ENCODE measurements around the gene OSBPL10. TPM values are rescaled to one million over a fixed set of nuclear protein-coding genes. Genes with fewer than 3 reads are reported as not detected.

The OSBPL10 gene
- polyA plus RNA-seq, 3 donors from 2014 or later: 0.19 to 0.50 TPM; not detected in 1

GRCh38 chr3:31942446-31942845 lies 38.6 kb downstream of the OSBPL10 start:
- peaks cover 0 to 5% (median 2%) of the 10 kb centered on the region in 3 donors for H3K27me3 Mint-ChIP-seq (ENCODE audit: low read depth in 3 of 3)
- no peak overlapping the region for H3K4me3 Mint-ChIP-seq
- no peaks in the 10 kb centered on the region for H3K4me1 Mint-ChIP-seq
- DNase-seq: no peak
- no peak overlapping the region for H3K27ac Mint-ChIP-seq
- no peaks in the 10 kb centered on the region for H3K9me3 Mint-ChIP-seq
- H3K36me3 Mint-ChIP-seq: no peaks in the 10 kb centered on the region

- no peaks in the 10 kb centered on the region for H3K36me3 Mint-ChIP-seq
- no peak overlapping the region for H3K27ac Mint-ChIP-seq
- H3K4me1 Mint-ChIP-seq: no peaks in the 10 kb centered on the region
- no peak for DNase-seq
- H3K27me3 Mint-ChIP-seq (ENCODE audit: low read depth in 3 of 3): peaks cover 0 to 2% (median 0%) of the 10 kb centered on the region in 3 donors
- no peaks in the 10 kb centered on the region for H3K9me3 Mint-ChIP-seq
- H3K4me3 Mint-ChIP-seq: no peak overlapping the region
Observed at GRCh38 chr3:31937225-31937624, 43.8 kb downstream of the OSBPL10 start.

- Mint-ChIP-seq H3K36me3 (no peaks in the 10 kb centered on the region), H3K9me3 (no peaks in the 10 kb centered on the region)
Observed at GRCh38 chr3:31936420-31937060, 44.5 kb downstream of the OSBPL10 start.

GRCh38 chr3:31934866-31935265 lies 46.2 kb downstream of the OSBPL10 start:
- Mint-ChIP-seq H3K27me3 (ENCODE audit: low read depth in 3 of 3) (peaks cover 0 to 2% (median 0%) of the 10 kb centered on the region in 3 donors), H3K4me3 (no peak overlapping the region), H3K9me3 (no peaks in the 10 kb centered on the region), H3K27ac (no peak overlapping the region), H3K4me1 (no peaks in the 10 kb centered on the region), H3K36me3 (no peaks in the 10 kb centered on the region)
- DNase-seq: no peak

More at GRCh38 chr3:31936420-31937060, 44.5 kb downstream of the OSBPL10 start:
- H3K4me1 Mint-ChIP-seq: no peaks in the 10 kb centered on the region
- no peak for DNase-seq
- H3K4me3 Mint-ChIP-seq: no peak overlapping the region
- H3K27me3 Mint-ChIP-seq (ENCODE audit: low read depth in 3 of 3): peaks cover 0 to 2% (median 0%) of the 10 kb centered on the region in 3 donors
- no peak overlapping the region for H3K27ac Mint-ChIP-seq

GRCh38 chr3:31934018-31934417 lies 47.0 kb downstream of the OSBPL10 start:
- H3K36me3 Mint-ChIP-seq: no peaks in the 10 kb centered on the region
- no peak overlapping the region for H3K4me3 Mint-ChIP-seq

GRCh38 chr3:31932990-31933389 lies 48.1 kb downstream of the OSBPL10 start:
- Mint-ChIP-seq H3K9me3 (no peaks in the 10 kb centered on the region), H3K4me1 (no peaks in the 10 kb centered on the region), H3K27ac (no peak overlapping the region), H3K36me3 (no peaks in the 10 kb centered on the region), H3K27me3 (ENCODE audit: low read depth in 3 of 3) (peaks cover 0 to 2% (median 0%) of the 10 kb centered on the region in 3 donors), H3K4me3 (no peak overlapping the region)
- no peak for DNase-seq

More at GRCh38 chr3:31934018-31934417, 47.0 kb downstream of the OSBPL10 start:
- no peaks in the 10 kb centered on the region for H3K9me3 Mint-ChIP-seq
- peaks cover 0 to 2% (median 0%) of the 10 kb centered on the region in 3 donors for H3K27me3 Mint-ChIP-seq (ENCODE audit: low read depth in 3 of 3)
- no peak overlapping the region for H3K27ac Mint-ChIP-seq
- no peaks in the 10 kb centered on the region for H3K4me1 Mint-ChIP-seq
- DNase-seq: no peak

- Mint-ChIP-seq H3K36me3 (no peaks in the 10 kb centered on the region), H3K27ac (no peak overlapping the region), H3K4me3 (no peak overlapping the region), H3K9me3 (no peaks in the 10 kb centered on the region), H3K27me3 (ENCODE audit: low read depth in 3 of 3) (no peaks in the 10 kb centered on the region), H3K4me1 (no peaks in the 10 kb centered on the region)
- DNase-seq: no peak
Observed at GRCh38 chr3:31929826-31930502, 51.1 kb downstream of the OSBPL10 start.

GRCh38 chr3:31927811-31928210 lies 53.3 kb downstream of the OSBPL10 start:
- Mint-ChIP-seq H3K4me1 (no peaks in the 10 kb centered on the region), H3K36me3 (no peaks in the 10 kb centered on the region), H3K27ac (no peak overlapping the region), H3K4me3 (no peak overlapping the region), H3K27me3 (ENCODE audit: low read depth in 3 of 3) (no peaks in the 10 kb centered on the region), H3K9me3 (no peaks in the 10 kb centered on the region)
- DNase-seq: no peak

GRCh38 chr3:31926543-31926942 lies 54.5 kb downstream of the OSBPL10 start:
- no peak overlapping the region for H3K27ac Mint-ChIP-seq
- no peaks in the 10 kb centered on the region for H3K36me3 Mint-ChIP-seq

GRCh38 chr3:31925271-31925630 lies 55.8 kb downstream of the OSBPL10 start:
- Mint-ChIP-seq H3K9me3 (peaks cover 0 to 5% (median 1%) of the 10 kb centered on the region in 6 donors), H3K36me3 (peaks cover 0 to 2% (median 0%) of the 10 kb centered on the region in 3 donors), H3K27me3 (ENCODE audit: low read depth in 3 of 3) (no peaks in the 10 kb centered on the region), H3K4me1 (no peaks in the 10 kb centered on the region), H3K4me3 (no peak overlapping the region), H3K27ac (peak overlapping the region in 1 of 6 donors; percentile 1)
- no peak for DNase-seq

More at GRCh38 chr3:31926543-31926942, 54.5 kb downstream of the OSBPL10 start:
- DNase-seq: no peak
- H3K9me3 Mint-ChIP-seq: no peaks in the 10 kb centered on the region
- no peak overlapping the region for H3K4me3 Mint-ChIP-seq
- H3K27me3 Mint-ChIP-seq (ENCODE audit: low read depth in 3 of 3): no peaks in the 10 kb centered on the region
- H3K4me1 Mint-ChIP-seq: no peaks in the 10 kb centered on the region

- Mint-ChIP-seq H3K9me3 (peaks cover 4 to 10% (median 7%) of the 10 kb centered on the region in 6 donors), H3K36me3 (peaks cover 0 to 7% (median 0%) of the 10 kb centered on the region in 3 donors), H3K27me3 (ENCODE audit: low read depth in 3 of 3) (no peaks in the 10 kb centered on the region), H3K27ac (peak overlapping the region in 1 of 6 donors; percentile 1), H3K4me1 (no peaks in the 10 kb centered on the region), H3K4me3 (no peak overlapping the region)
- no peak for DNase-seq
Observed at GRCh38 chr3:31924610-31925270, 56.3 kb downstream of the OSBPL10 start.

GRCh38 chr3:31922962-31923361 lies 58.1 kb downstream of the OSBPL10 start:
- Mint-ChIP-seq H3K27me3 (ENCODE audit: low read depth in 3 of 3) (peaks cover 0 to 2% (median 0%) of the 10 kb centered on the region in 3 donors), H3K4me1 (peaks cover 11 to 12% of the 10 kb centered on the region in 2 donors), H3K9me3 (peaks cover 8 to 18% (median 11%) of the 10 kb centered on the region in 6 donors), H3K27ac (no peak overlapping the region), H3K4me3 (no peak overlapping the region), H3K36me3 (peaks cover 0 to 7% (median 0%) of the 10 kb centered on the region in 3 donors)
- DNase-seq: no peak

GRCh38 chr3:31921837-31922236 lies 59.2 kb downstream of the OSBPL10 start:
- no peak for DNase-seq
- Mint-ChIP-seq H3K27me3 (ENCODE audit: low read depth in 3 of 3) (peaks cover 0 to 2% (median 0%) of the 10 kb centered on the region in 3 donors), H3K36me3 (peaks cover 0 to 7% (median 0%) of the 10 kb centered on the region in 3 donors), H3K9me3 (peaks cover 8 to 18% (median 11%) of the 10 kb centered on the region in 6 donors), H3K27ac (no peak overlapping the region), H3K4me1 (peaks cover 17 to 23% of the 10 kb centered on the region in 2 donors), H3K4me3 (no peak overlapping the region)

- peaks cover 0 to 7% (median 0%) of the 10 kb centered on the region in 3 donors for H3K36me3 Mint-ChIP-seq
- peaks cover 8 to 18% (median 11%) of the 10 kb centered on the region in 6 donors for H3K9me3 Mint-ChIP-seq
- DNase-seq: no peak
- no peak overlapping the region for H3K27ac Mint-ChIP-seq
- peaks cover 17 to 30% of the 10 kb centered on the region in 2 donors for H3K4me1 Mint-ChIP-seq
- peaks cover 0 to 2% (median 0%) of the 10 kb centered on the region in 3 donors for H3K27me3 Mint-ChIP-seq (ENCODE audit: low read depth in 3 of 3)
- H3K4me3 Mint-ChIP-seq: no peak overlapping the region
Observed at GRCh38 chr3:31920310-31920709, 60.8 kb downstream of the OSBPL10 start.

Measured in immature natural killer cell (primary cell).